ENCODE data around the gene ICA1L. TPM values are rescaled to one million over a fixed set of nuclear protein-coding genes. Genes with fewer than 3 reads are reported as not detected.

ICA1L gene
- total and polyA plus RNA-seq, 2 of the 13 experiments (the other 11 are each of a cell fraction or from before 2014, with no cell fraction given), result 1.5 to 2.4 TPM

DNA sequence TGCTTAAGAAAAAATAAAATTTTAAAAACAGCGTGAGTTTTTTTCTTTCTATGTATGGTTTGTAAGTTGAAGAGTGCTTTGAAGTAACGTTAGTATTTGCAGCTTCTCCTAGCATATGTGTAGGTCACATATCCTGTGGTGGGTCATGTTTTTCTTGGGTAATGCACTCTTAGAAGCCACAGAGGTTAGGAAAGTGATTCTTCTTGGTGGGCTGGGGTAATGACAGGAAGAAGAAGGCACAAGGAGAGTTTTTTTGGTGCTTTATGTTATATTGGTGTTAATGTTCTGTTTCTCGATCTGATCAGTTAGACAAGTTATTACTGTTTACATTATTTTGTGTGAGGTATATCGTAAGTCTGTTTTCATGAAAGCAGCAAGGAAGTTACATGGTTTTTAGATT, 109.0 kb downstream of the ICA1L start:
- no TSS peak for BruUV-seq (replicated peaks)
- CTCF ChIA-PET (ENCODE audit: low intra/inter-chr PET ratio, low total read pairs), result no interaction called here

DNA sequence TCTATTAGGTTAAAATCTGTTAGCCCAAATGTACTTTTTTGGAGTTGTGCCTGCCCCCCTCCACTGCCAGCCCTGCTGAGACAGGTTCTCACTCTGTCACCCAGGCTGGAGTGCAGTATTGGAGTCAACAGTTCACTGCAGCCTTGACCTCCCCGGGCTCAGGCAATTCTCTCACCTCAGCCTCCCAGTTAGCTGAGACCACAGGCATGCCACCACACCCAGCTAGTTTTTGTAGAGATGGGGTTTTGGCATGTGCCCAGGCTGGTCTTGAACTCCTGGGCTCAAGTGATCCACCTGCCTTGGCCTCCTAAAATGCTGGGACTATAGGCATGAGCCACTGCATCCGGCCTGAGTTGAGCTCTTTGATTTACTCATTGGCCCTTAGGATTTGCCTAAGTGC, 110.7 kb downstream of the ICA1L start:
- DNase-seq (ENCODE audit: low spot score) (no peak), ATAC-seq (0 out of 3 replicates have a peak, but pooled peaks have one; percentile 33), FAIRE-seq (no peak)
- no peaks in the 10 kb centered on the region for H3K79me2 ChIP-seq (ENCODE audit: insufficient read depth, low read length)
- CTCF ChIA-PET (ENCODE audit: low intra/inter-chr PET ratio, low total read pairs), result no interaction called here
- intact Hi-C loops (cut with micrococcal nuclease; ENCODE audit: unreplicated experiment) (no loop called here), in situ Hi-C loops (cut with HindIII; ENCODE audit: extremely low pct_ligation_motif_present, low pct_unique_long_range_greater_than_20kb) (no loop called here)
- no peak overlapping the region for H3K9ac ChIP-seq (ENCODE audit: insufficient read depth, low read depth, low read length)
- H3K27ac ChIP-seq (ENCODE audit: extremely low read length, insufficient read depth, low read length), result no peak overlapping the region
- TF ChIP-seq, protein P1, sequence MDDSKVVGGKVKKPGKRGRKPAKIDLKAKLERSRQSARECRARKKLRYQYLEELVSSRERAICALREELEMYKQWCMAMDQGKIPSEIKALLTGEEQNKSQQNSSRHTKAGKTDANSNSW (CRISPR knock-in tag; IDR thresholded peaks at IDR 0.05; ENCODE audit: borderline replicate concordance), result no peak
- TF ChIP-seq MATR3 (CRISPR knock-in tag; IDR thresholded peaks at IDR 0.05), result no peak
- TF ChIP-seq SAFB2 (CRISPR knock-in tag; IDR thresholded peaks at IDR 0.05; ENCODE audit: borderline replicate concordance, low read depth), result no peak
- no peak for TF ChIP-seq CREB1 (IDR thresholded peaks at IDR 0.05)
- no peak for TF ChIP-seq CREB1 (CRISPR knock-in tag; IDR thresholded peaks at IDR 0.05)
- no peak for TF ChIP-seq ZNF883 (CRISPR knock-in tag; IDR thresholded peaks at IDR 0.05; ENCODE audit: not compliant biosample characterization)
- TF ChIP-seq, protein P2, sequence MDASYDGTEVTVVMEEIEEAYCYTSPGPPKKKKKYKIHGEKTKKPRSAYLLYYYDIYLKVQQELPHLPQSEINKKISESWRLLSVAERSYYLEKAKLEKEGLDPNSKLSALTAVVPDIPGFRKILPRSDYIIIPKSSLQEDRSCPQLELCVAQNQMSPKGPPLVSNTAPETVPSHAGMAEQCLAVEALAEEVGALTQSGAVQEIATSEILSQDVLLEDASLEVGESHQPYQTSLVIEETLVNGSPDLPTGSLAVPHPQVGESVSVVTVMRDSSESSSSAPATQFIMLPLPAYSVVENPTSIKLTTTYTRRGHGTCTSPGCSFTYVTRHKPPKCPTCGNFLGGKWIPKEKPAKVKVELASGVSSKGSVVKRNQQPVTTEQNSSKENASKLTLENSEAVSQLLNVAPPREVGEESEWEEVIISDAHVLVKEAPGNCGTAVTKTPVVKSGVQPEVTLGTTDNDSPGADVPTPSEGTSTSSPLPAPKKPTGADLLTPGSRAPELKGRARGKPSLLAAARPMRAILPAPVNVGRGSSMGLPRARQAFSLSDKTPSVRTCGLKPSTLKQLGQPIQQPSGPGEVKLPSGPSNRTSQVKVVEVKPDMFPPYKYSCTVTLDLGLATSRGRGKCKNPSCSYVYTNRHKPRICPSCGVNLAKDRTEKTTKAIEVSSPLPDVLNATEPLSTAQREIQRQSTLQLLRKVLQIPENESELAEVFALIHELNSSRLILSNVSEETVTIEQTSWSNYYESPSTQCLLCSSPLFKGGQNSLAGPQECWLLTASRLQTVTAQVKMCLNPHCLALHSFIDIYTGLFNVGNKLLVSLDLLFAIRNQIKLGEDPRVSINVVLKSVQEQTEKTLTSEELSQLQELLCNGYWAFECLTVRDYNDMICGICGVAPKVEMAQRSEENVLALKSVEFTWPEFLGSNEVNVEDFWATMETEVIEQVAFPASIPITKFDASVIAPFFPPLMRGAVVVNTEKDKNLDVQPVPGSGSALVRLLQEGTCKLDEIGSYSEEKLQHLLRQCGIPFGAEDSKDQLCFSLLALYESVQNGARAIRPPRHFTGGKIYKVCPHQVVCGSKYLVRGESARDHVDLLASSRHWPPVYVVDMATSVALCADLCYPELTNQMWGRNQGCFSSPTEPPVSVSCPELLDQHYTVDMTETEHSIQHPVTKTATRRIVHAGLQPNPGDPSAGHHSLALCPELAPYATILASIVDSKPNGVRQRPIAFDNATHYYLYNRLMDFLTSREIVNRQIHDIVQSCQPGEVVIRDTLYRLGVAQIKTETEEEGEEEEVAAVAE (CRISPR knock-in tag; IDR thresholded peaks at IDR 0.05; ENCODE audit: borderline replicate concordance), result no peak
- no TSS peak for BruUV-seq (replicated peaks)
- no peaks in the 10 kb centered on the region for H3K9me3 ChIP-seq (ENCODE audit: low read length)
- no peaks in the 10 kb centered on the region for H3K27me3 ChIP-seq (ENCODE audit: control insufficient read depth in 1 of 2, insufficient read depth in 2 of 2, low read length in 2 of 2)
- POLR2A ChIA-PET, result no interaction called here
- H2AFZ ChIP-seq (ENCODE audit: low read length), result no peak overlapping the region
- H3K4me3 ChIP-seq (replicated peaks in 1 of 3; ENCODE audit: insufficient read depth in 1 of 3, low read depth in 2 of 3, low read length in 3 of 3), result no peak overlapping the region
- no peaks in the 10 kb centered on the region for H4K20me1 ChIP-seq (ENCODE audit: insufficient read depth, low read length)
- peaks cover 19 to 69% of the 10 kb centered on the region in 2 experiments for H3K36me3 ChIP-seq (replicated peaks in 1 of 2; ENCODE audit: control insufficient read depth in 1 of 2, insufficient read depth in 2 of 2, low read length in 2 of 2)
- 83% methylated on average over 2 of the region's 2 CpGs for WGBS (ENCODE audit: low lambda C conversion rate)
- H3K4me2 ChIP-seq (ENCODE audit: low read depth, low read length), result no peak overlapping the region
- no peaks in the 10 kb centered on the region for H3K4me1 ChIP-seq (ENCODE audit: insufficient read depth, low read length)

More for the DNA sequence above, 109.0 kb downstream of the ICA1L start:
- DNase-seq (ENCODE audit: low spot score) (no peak), FAIRE-seq (no peak), ATAC-seq (no peak)
- Histone ChIP-seq H3K27ac (ENCODE audit: extremely low read length, insufficient read depth, low read length) (no peak overlapping the region), H3K9me3 (ENCODE audit: low read length) (no peaks in the 10 kb centered on the region), H3K4me2 (ENCODE audit: low read depth, low read length) (no peak overlapping the region), H3K9ac (ENCODE audit: insufficient read depth, low read depth, low read length) (no peak overlapping the region), H4K20me1 (ENCODE audit: insufficient read depth, low read length) (no peaks in the 10 kb centered on the region), H3K27me3 (ENCODE audit: control insufficient read depth in 1 of 2, insufficient read depth in 2 of 2, low read length in 2 of 2) (no peaks in the 10 kb centered on the region), H2AFZ (ENCODE audit: low read length) (no peak overlapping the region), H3K4me3 (replicated peaks in 1 of 3; ENCODE audit: insufficient read depth in 1 of 3, low read depth in 2 of 3, low read length in 3 of 3) (no peak overlapping the region), H3K79me2 (ENCODE audit: insufficient read depth, low read length) (no peaks in the 10 kb centered on the region), H3K4me1 (ENCODE audit: insufficient read depth, low read length) (no peaks in the 10 kb centered on the region), H3K36me3 (replicated peaks in 1 of 2; ENCODE audit: control insufficient read depth in 1 of 2, insufficient read depth in 2 of 2, low read length in 2 of 2) (peaks cover 15 to 62% of the 10 kb centered on the region in 2 experiments)
- POLR2A ChIA-PET, result no interaction called here
- in situ Hi-C loops (cut with HindIII; ENCODE audit: extremely low pct_ligation_motif_present, low pct_unique_long_range_greater_than_20kb) (no loop called here), intact Hi-C loops (cut with micrococcal nuclease; ENCODE audit: unreplicated experiment) (no loop called here)
- 94% methylated on average over 4 of the region's 4 CpGs for WGBS (ENCODE audit: low lambda C conversion rate)
- TF ChIP-seq, protein P3, sequence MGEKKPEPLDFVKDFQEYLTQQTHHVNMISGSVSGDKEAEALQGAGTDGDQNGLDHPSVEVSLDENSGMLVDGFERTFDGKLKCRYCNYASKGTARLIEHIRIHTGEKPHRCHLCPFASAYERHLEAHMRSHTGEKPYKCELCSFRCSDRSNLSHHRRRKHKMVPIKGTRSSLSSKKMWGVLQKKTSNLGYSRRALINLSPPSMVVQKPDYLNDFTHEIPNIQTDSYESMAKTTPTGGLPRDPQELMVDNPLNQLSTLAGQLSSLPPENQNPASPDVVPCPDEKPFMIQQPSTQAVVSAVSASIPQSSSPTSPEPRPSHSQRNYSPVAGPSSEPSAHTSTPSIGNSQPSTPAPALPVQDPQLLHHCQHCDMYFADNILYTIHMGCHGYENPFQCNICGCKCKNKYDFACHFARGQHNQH (CRISPR knock-in tag; IDR thresholded peaks at IDR 0.05), result no peak
- TF ChIP-seq MAF1 (CRISPR knock-in tag; IDR thresholded peaks at IDR 0.05; ENCODE audit: borderline replicate concordance) (no peak), SUZ12 (IDR thresholded peaks at IDR 0.05; ENCODE audit: low read depth, low read length) (no peak), PPARG (CRISPR knock-in tag; conservative IDR thresholded peaks at IDR 0.05) (no peak), ZNF101 (CRISPR knock-in tag; IDR thresholded peaks at IDR 0.05; ENCODE audit: borderline replicate concordance, low read depth) (no peak), NFIB (CRISPR knock-in tag; IDR thresholded peaks at IDR 0.05; ENCODE audit: borderline replicate concordance) (no peak), MEIS1 (CRISPR knock-in tag; IDR thresholded peaks at IDR 0.05; ENCODE audit: borderline replicate concordance) (no peak)

Measured in HepG2 (cell line).